ENCODE measurements around the gene WWOX.

WWOX gene

GRCh38 chr16:78732696-78733095, 633.2 kb downstream of the WWOX start:
- DNase-seq (ENCODE audit: low read depth, low spot score), result no peak
- ChIA-PET CTCF (no interaction called here), POLR2A (no interaction called here)
- no peak for TF ChIP-seq CTCF (IDR thresholded peaks at IDR 0.05; ENCODE audit: insufficient read depth, low read length, missing control alignments)
- H3K4me3 ChIP-seq (ENCODE audit: low read depth, low read length), result no peak overlapping the region

GRCh38 chr16:78735337-78735736, 635.9 kb downstream of the WWOX start:
- CTCF ChIA-PET, result no interaction called here
- POLR2A ChIA-PET, result no interaction called here
- DNase-seq (ENCODE audit: low read depth, low spot score), result no peak
- TF ChIP-seq CTCF (IDR thresholded peaks at IDR 0.05; ENCODE audit: insufficient read depth, low read length, missing control alignments), result no peak
- H3K4me3 ChIP-seq (ENCODE audit: low read depth, low read length), result no peak overlapping the region

- DNase-seq (ENCODE audit: low read depth, low spot score), result no peak
- POLR2A ChIA-PET, result no interaction called here
- no peak for TF ChIP-seq CTCF (IDR thresholded peaks at IDR 0.05; ENCODE audit: insufficient read depth, low read length, missing control alignments)
- CTCF ChIA-PET, result no interaction called here
- H3K4me3 ChIP-seq (ENCODE audit: low read depth, low read length), result no peak overlapping the region
Measured at GRCh38 chr16:78737630-78738029, 638.2 kb downstream of the WWOX start.

GRCh38 chr16:78738557-78738956, 639.1 kb downstream of the WWOX start:
- no peak overlapping the region for H3K4me3 ChIP-seq (ENCODE audit: low read depth, low read length)
- POLR2A ChIA-PET, result no interaction called here
- CTCF ChIA-PET, result no interaction called here

GRCh38 chr16:78740269-78740668, 640.8 kb downstream of the WWOX start:
- POLR2A ChIA-PET, result no interaction called here
- CTCF ChIA-PET, result no interaction called here
- H3K4me3 ChIP-seq (ENCODE audit: low read depth, low read length), result no peak overlapping the region
- DNase-seq (ENCODE audit: low read depth, low spot score), result no peak
- TF ChIP-seq CTCF (IDR thresholded peaks at IDR 0.05; ENCODE audit: insufficient read depth, low read length, missing control alignments), result no peak

More at GRCh38 chr16:78738557-78738956, 639.1 kb downstream of the WWOX start:
- no peak for TF ChIP-seq CTCF (IDR thresholded peaks at IDR 0.05; ENCODE audit: insufficient read depth, low read length, missing control alignments)
- no peak for DNase-seq (ENCODE audit: low read depth, low spot score)

- ChIA-PET POLR2A (no interaction called here), CTCF (no interaction called here)
- no peak for TF ChIP-seq CTCF (IDR thresholded peaks at IDR 0.05; ENCODE audit: insufficient read depth, low read length, missing control alignments)
- no peak overlapping the region for H3K4me3 ChIP-seq (ENCODE audit: low read depth, low read length)
- no peak for DNase-seq (ENCODE audit: low read depth, low spot score)
Measured at GRCh38 chr16:78742501-78743283, 643.2 kb downstream of the WWOX start.

All from AG04449 (cell line).